GM21360 (cell line): ENCODE results near the gene C22orf15.

Experiments
- ATAC-seq: cut with Tn5 transposase; IDR thresholded peaks from one replicate; pipeline ENCODE4 v1.9.1; 2021; ENCODE audit warnings: mild to moderate bottlenecking, moderate library complexity; ENCODE audit not compliant: unreplicated experiment

Gene C22orf15

GRCh38 chr22:23750714-23751440, 11.9 kb upstream of the C22orf15 start, which contains the start of gene ZNF70:
ZNF70 (minus strand) TSS chr22:23751112; CDS start chr22:23745140, 5,972 bp downstream.
- peak; percentile 57 for ATAC-seq

- no peak for ATAC-seq
Observed at GRCh38 chr22:23751441-23751996, 11.3 kb upstream of the C22orf15 start.

- no peak for ATAC-seq
Observed at GRCh38 chr22:23752090-23752691, 10.6 kb upstream of the C22orf15 start.

- ATAC-seq: no peak
Observed at GRCh38 chr22:23752750-23753149, 10.0 kb upstream of the C22orf15 start.

- ATAC-seq: no peak
Observed at GRCh38 chr22:23753385-23753784, 9.4 kb upstream of the C22orf15 start.

GRCh38 chr22:23754220-23754919, 8.4 kb upstream of the C22orf15 start, which contains the start of gene VPREB3:
VPREB3 (minus strand) TSS chr22:23754425; CDS start chr22:23754363, 62 bp downstream.
- no peak for ATAC-seq

GRCh38 chr22:23754980-23755636, 7.7 kb upstream of the C22orf15 start:
- no peak for ATAC-seq

GRCh38 chr22:23755711-23756110, 7.1 kb upstream of the C22orf15 start:
- no peak for ATAC-seq

GRCh38 chr22:23756891-23757290, 5.9 kb upstream of the C22orf15 start:
- ATAC-seq: no peak

GRCh38 chr22:23759566-23759965, 3.2 kb upstream of the C22orf15 start:
- no peak for ATAC-seq

- ATAC-seq: no peak
Observed at GRCh38 chr22:23760056-23760455, 2.7 kb upstream of the C22orf15 start.

GRCh38 chr22:23763579-23763945, 772 bp downstream of the C22orf15 start:
- no peak for ATAC-seq

GRCh38 chr22:23763954-23764353, 1.2 kb downstream of the C22orf15 start:
- no peak for ATAC-seq

- ATAC-seq: no peak
Observed at GRCh38 chr22:23764899-23765881, 2.4 kb downstream of the C22orf15 start.

GRCh38 chr22:23767303-23767672, 4.5 kb downstream of the C22orf15 start:
- no peak for ATAC-seq

- ATAC-seq: no peak
Observed at GRCh38 chr22:23767673-23768548, 5.1 kb downstream of the C22orf15 start, which contains the start of gene CHCHD10. CHCHD10 (minus strand) TSS chr22:23767972; CDS start chr22:23767874, 98 bp downstream.

GRCh38 chr22:23769321-23769965, 6.7 kb downstream of the C22orf15 start:
- ATAC-seq: no peak

GRCh38 chr22:23772315-23772648, 9.5 kb downstream of the C22orf15 start:
- no peak for ATAC-seq
